ENCODE results near the gene FMN1.

Gene FMN1

DNA sequence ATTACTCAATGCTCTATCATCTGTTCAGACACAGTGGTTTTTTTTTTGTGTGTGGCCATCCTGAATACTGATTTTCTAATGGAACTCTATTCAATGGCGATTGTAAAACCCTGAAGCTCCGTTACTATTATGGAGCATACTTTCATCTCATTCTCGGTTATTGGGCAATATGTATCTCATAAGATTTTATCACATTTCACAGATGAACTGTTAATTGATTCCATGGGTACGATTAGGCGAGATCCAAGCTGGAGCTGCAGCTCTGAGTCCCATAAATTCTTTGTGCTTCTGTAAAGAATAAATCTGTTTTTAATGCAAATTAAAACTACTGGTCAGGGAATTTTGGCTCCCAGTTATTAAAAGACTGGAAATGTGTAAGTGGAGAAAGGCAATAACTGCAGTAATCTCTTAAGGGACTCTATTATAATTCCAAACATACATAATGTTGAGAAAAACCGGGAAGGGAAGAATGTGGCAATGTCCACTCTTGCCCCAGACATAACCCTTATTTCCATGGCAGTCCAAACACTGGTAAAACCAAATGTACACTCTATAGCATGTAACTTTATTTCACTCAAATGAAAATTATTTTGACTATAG lies 394.5 kb downstream of the FMN1 start:
- DNase-seq: no peak

GRCh38 chr15:32796856-32797255 lies 397.7 kb downstream of the FMN1 start:
- no peak for DNase-seq

GRCh38 chr15:32794973-32795372 lies 399.5 kb downstream of the FMN1 start:
- DNase-seq: no peak

GRCh38 chr15:32792436-32792835 lies 402.1 kb downstream of the FMN1 start:
- no peak for DNase-seq

DNA sequence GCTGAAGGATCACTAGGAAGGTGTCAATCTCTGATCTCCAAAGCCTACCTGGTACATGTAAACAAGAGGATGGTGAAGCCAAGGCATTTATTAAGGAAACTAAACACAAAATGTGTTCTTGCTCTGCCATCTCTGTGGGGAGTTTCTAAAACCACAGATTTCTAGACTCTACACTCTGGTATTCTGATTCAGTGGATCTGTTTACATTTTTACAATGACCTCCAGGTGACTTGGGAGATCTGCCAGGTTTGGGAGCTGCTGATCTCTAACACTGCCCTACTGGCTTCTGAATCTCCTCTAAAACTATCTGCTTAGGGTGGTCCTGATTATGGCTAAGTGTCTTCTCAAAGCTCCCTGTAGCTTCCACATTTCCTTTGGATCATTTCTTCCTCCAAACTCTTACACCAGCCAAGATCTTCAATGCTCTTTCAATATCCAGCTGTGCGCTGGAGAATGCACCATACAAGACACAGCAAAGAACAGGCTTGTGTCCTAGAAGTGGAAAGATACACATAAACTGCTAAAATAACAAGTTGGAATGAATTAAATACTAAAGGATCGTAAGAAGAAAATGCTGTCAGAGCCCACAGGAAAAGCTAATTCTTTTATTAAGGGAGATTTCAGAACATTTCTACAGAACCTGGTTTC lies 404.0 kb downstream of the FMN1 start:
- DNase-seq: no peak

GRCh38 chr15:32787949-32788348 lies 406.6 kb downstream of the FMN1 start:
- no peak for DNase-seq

- no peak for DNase-seq
Observed at GRCh38 chr15:32786906-32787305, 407.6 kb downstream of the FMN1 start.

- no peak for DNase-seq
Observed at GRCh38 chr15:32784581-32784980, 409.9 kb downstream of the FMN1 start.

GRCh38 chr15:32781781-32782180 lies 412.7 kb downstream of the FMN1 start:
- DNase-seq: no peak

DNA sequence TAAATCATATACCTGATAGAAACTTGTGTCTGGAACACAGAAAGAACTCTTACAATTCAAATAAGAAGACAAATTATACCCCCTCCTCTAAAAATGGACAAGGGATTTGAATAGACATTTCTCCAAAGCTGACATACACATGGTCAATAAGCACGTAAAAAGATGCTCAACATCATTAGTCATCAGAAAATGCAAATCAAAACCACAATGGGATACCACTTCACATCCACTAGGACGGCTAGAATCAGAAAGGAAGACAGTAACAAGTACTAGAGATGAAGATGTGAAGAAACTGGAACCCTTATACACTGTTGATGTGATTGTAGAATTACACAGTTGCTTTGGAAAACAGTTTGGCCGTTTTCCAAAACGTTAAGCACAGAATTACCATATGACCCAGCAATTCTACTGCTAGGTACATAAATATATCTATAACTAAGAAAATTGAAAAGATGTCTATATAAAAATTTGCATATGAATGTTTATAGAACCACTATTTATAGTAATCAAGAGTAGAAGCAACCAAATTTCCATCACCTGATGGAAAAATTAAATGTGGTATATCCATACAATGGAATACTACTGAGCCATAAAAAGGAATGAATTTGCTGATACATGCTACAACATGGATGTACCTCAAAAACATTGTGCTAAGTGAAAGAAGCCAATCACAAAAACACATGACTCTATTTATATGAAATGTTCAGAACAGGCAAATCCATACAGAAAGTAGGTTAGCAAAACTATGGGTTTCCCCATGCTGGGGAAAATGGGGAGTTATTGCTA lies 415.9 kb downstream of the FMN1 start:
- no peak for DNase-seq

DNA sequence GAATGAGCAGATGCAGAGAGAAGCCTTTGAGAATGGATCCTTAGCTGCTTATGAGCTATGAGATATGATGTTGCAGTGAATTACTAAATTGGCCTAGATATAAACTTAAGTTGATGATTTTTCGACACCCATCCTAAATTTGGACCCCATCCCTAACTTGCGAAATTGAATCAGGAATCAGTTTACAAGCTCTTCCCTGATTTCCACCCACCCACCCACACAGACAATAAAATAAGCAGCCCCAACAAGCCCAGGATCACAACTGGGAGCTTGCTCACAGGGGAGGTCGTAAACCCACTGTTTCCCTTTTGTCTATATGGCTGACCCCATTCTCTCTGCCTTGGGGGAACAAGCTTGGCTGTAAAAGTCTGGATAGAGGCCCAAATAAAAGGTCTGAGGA lies 419.4 kb downstream of the FMN1 start:
- no peak for DNase-seq

GRCh38 chr15:32774022-32774421 lies 420.5 kb downstream of the FMN1 start:
- DNase-seq: no peak

GRCh38 chr15:32767236-32767635 lies 427.3 kb downstream of the FMN1 start:
- no peak for DNase-seq

DNA sequence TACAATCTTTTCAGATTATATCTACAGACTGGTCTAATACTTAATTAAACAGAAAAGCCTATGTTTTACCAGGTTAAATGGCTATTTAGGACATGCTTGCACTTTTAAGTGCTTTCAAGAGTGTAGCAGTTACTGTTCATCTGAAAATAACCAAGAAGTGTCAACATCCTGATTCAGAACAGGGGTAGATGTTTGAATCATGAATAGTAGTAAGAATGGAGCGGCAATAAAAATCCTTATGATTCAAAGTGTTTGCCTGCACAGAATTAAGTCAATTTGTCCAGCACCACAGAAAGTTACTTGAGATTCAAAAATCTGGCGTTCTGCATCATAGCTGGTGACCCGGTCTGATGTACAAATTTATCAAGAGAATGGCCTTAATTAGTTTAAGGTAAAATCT lies 428.4 kb downstream of the FMN1 start:
- no peak for DNase-seq

DNA sequence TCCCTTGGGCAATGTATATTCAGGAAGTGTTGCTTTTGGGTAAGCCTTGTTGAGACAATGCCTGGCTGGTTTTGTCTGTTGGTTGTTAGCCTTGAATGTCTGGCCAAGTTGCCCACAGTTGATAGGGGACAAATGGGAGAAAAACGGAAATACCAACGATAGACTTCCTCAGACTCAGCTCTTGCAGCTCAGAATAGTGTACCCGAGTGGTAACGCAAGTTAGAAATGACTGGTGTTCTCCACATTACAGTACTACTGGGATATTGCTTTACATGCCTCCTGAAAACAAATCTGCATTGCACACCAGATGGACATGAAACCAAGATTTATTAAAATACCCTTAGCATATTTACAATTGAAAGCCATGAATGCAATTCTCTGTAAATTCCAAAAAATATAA lies 429.3 kb downstream of the FMN1 start:
- no peak for DNase-seq

DNA sequence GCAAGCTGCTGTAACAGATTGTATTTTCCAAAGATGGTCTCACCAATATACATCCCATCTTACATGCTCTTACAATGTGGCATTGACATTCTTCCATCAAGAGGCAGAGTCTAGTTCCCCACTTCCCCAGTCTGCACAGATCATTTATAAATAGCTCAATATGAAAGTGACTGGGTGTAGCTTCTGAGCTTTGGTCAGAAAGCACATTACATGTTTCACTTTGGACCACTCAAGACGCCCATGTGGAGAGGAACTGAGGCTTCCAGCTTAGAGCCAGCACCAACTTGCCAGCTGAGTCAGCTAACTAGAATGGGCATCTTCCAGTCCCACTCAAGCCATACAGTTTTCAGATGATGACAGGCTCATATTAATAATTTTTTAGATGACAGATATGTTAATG lies 431.2 kb downstream of the FMN1 start:
- no peak for DNase-seq

DNA sequence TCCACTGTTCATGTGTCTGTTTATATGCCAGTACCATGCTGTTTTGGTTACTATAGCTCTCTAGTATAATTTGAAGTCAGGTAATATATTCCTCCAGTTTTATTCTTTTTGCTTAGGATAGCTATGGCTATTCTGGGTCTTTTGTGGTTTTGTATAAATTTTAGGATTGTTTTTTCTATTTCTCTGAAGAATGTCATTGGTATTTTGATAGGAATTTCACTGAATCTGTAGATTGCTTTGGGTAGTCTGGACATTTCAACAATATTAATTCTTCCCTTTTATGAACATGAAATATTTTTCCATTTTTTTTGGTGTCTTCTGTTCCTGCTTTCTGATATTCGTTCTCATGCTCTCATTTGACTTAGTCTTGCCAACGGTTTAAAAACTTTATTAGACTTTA lies 437.1 kb downstream of the FMN1 start:
- DNase-seq: no peak

GRCh38 chr15:32750979-32751378 lies 443.5 kb downstream of the FMN1 start:
- DNase-seq: no peak

DNA sequence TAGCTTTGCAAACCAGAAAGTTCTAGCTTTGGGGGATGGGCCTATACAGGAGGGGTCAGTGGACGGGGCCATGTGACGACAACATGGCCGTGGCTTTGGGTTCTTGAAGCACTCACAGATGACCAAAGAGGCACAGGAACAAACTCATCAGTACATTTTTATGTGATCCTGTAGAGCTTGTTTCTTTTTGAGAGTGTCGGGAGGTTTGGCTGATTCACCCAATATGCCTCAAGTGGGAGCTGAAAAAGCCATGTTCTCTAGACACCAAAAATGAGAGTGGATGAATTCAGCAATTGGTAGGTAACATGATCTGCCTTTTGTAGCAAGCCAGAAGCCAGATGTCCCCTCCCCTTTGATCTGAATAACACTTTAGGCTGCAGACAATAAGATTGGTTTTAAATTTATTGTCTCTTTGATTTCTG lies 446.6 kb downstream of the FMN1 start:
- no peak for DNase-seq

- no peak for DNase-seq
Observed at GRCh38 chr15:32746116-32746857, 448.2 kb downstream of the FMN1 start.

GRCh38 chr15:32743411-32744140 lies 450.9 kb downstream of the FMN1 start:
- no peak for DNase-seq

- DNase-seq: no peak
Observed at GRCh38 chr15:32739522-32740063, 454.9 kb downstream of the FMN1 start.

- no peak for DNase-seq
Observed at GRCh38 chr15:32738666-32739065, 455.8 kb downstream of the FMN1 start.

Measured in NCI-H146 (cell line).